Stimulated activated CD4-positive, alpha-beta T cell treated with anti-CD3 and anti-CD28 coated beads, Interleukin-1b, Interleukin-23, amount 100 ng/mL, for 1 hour (primary cell): ENCODE results near the gene NELFA.

Experiments used
- DNase-seq, 2 donors: peaks; one replicate each; pipeline ENCODE4 v3.0.0-alpha.2; 2020; ENCODE audit warnings: low read depth in 2 of 2

Gene NELFA

DNA sequence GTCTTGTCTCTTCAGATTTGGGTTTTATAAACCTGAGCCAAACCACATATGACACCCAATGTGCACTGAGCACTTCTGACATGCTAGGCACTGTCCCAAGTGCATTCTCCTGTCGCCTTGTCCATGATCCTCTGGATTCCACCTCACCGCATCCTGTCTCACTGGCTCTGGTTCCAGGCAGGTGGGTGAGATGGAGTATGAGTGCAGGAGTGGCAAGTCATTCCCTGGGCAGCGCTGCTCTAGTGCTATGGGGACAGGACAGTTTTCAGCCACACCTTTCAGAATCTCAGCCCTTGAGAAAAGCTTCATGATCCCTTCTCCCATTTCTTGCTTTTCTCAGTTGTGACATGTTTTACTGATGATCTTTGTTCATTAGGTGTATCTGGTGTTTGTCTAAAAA lies 71.2 kb downstream of the NELFA start:
- no peak for DNase-seq

DNA sequence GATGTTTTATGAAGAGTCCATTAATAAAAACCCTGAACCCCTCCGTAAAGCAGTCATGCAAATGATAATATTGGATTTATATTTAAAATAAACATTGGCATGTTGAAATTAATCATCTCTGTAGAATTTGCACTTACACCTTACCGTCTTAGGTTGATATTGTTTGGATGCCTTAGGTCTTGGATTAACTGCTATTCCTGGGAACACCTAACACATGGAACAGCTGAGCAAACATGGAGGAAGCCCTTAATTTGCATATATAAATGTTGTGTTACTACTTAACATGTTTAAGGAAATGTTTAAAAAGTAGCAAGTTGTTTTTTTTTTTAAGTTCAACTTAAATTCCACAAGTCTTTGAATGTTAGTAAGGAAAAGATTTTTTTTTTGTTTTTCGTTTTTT lies 75.1 kb downstream of the NELFA start:
- no peak for DNase-seq

DNA sequence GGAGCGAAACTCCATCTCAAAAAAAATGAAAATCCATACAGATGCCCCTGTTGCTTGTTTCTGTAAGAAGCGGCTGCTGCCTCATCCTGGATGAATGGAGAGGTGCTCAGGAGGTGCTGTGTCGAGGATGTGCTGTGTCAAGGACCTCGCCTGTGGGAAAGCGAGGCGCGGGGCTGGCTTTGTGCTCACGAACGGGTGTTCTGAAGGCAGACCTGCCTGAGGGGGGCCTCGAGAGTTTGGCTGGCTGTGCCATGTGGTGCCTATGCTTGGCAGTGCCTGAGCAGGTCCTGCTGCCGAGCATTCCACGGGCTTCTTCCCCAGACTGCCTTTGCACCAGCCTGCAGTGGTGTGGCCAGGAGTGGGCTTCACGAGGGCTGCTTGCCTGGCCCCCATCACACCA lies 76.0 kb downstream of the NELFA start:
- DNase-seq: no peak
